Activated CD4-positive, alpha-beta memory T cell treated with anti-CD3 and anti-CD28 coated beads, Interleukin-2, amount 10 ng/mL, durations not matched to agents 7 days and 5 days (primary cell): ENCODE measurements around the gene RTL10. TPM values are rescaled to one million over a fixed set of nuclear protein-coding genes. Genes with fewer than 3 reads are reported as not detected.
"Not testable (repeated sequence)": the region's sequence is repeated elsewhere in the genome, so short reads cannot be mapped to it uniquely, and the experiment has no call there.

Experiments used
- CTCF ChIA-PET: fragments of 350-600 bp; sonication (Branson Sonifier 250); formaldehyde crosslinking; loops from one replicate; lab custom pipeline; 2021; ENCODE audit warnings: antibody characterized with exemption, inconsistent platforms; lab: Charles Lee
- POLR2A ChIA-PET: fragments of 350-600 bp; sonication (Branson Sonifier 250); formaldehyde crosslinking; loops from one replicate; lab custom pipeline; 2021; ENCODE audit warnings: antibody characterized with exemption; lab: Charles Lee
- DNase-seq: peaks from one replicate; pipeline ENCODE4 v3.0.0-alpha.2; 2020
- H3K27ac Mint-ChIP-seq: one replicate; pipeline ENCODE4 v1.8.0; 2021; ENCODE audit warnings: mild to moderate bottlenecking, mixed read lengths
- H3K27me3 Mint-ChIP-seq: one replicate; pipeline ENCODE4 v1.8.0; 2021; ENCODE audit warnings: mixed read lengths
- H3K36me3 Mint-ChIP-seq: one replicate; pipeline ENCODE4 v1.8.0; 2021; ENCODE audit warnings: low read depth, mixed read lengths
- H3K4me1 Mint-ChIP-seq: one replicate; pipeline ENCODE4 v1.8.0; 2021; ENCODE audit warnings: mixed read lengths
- H3K4me3 Mint-ChIP-seq: one replicate; pipeline ENCODE4 v1.8.0; 2021; ENCODE audit warnings: mild to moderate bottlenecking, mixed read lengths
- H3K9me3 Mint-ChIP-seq: one replicate; pipeline ENCODE4 v1.8.0; 2021; ENCODE audit warnings: mixed read lengths
- total RNA-seq, 2 experiments: library from RNA; stranded (reverse); gene quantifications; one replicate each; pipeline ENCODE4 v1.2.3, GENCODE V29; 2021

The RTL10 gene
- total RNA-seq, 2 experiments from 2014 or later = 13.3 to 13.5 TPM

DNA sequence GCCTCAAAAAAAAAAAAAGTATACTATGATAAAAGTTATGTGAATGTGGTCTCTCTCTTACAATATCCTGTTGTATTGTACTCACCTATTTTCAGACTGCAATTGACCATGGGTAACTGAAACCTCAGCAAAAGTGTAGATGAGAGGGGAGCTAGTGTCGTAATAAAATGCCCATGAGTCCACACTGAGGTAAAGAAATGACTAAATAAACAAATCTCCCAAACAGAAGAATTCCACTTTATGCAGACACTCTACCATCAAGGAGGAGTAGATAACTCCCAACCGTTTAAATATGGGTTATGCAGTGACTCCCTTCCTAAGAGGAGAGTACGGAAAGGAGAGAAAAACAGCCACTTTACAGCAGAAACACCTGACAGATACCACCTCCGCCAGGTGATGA, 14.6 kb downstream of the RTL10 start:
- Mint-ChIP-seq H3K9me3 (no peaks in the 10 kb centered on the region), H3K36me3 (no peaks in the 10 kb centered on the region), H3K4me3 (no peak overlapping the region), H3K27ac (no peak overlapping the region), H3K4me1 (peaks cover 12% of the 10 kb centered on the region), H3K27me3 (no peaks in the 10 kb centered on the region)
- CTCF ChIA-PET = no interaction called here
- DNase-seq = no peak
- POLR2A ChIA-PET = no interaction called here

GRCh38 chr22:19837915-19838314, 16.8 kb downstream of the RTL10 start:
- H3K27ac Mint-ChIP-seq = no peak overlapping the region
- H3K36me3 Mint-ChIP-seq = no peaks in the 10 kb centered on the region
- DNase-seq = no peak
- no peaks in the 10 kb centered on the region for H3K9me3 Mint-ChIP-seq
- ChIA-PET CTCF (interaction anchor here (0.6 kb wide), 1 partner anchor 578 kb away, joined by 3 read pairs; no protein-coding TSS in a partner anchor), POLR2A (no interaction called here)
- peaks cover 6% of the 10 kb centered on the region for H3K4me1 Mint-ChIP-seq
- no peak overlapping the region for H3K4me3 Mint-ChIP-seq
- H3K27me3 Mint-ChIP-seq = no peaks in the 10 kb centered on the region

DNA sequence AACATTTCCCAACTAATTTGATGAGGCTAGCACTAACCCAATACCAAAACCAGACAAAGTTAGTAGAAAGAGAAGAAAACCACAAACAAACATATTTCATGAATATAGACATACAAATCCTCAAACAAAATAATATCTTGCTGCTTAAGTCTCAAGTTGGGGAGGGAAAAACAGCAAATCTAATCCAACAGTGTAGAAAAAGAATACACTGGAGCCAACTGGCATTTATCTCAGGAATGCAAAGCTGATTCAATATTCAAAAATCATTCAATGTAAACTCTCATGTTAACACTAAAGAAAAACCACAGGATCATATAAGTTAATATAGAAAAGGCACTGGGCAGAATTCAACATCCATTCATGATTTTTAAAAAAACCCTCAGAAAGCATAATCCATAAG, 18.2 kb downstream of the RTL10 start:
- Mint-ChIP-seq H3K36me3 (no peaks in the 10 kb centered on the region), H3K9me3 (no peaks in the 10 kb centered on the region), H3K27me3 (no peaks in the 10 kb centered on the region), H3K27ac (no peak overlapping the region), H3K4me3 (no peak overlapping the region), H3K4me1 (peaks cover 9% of the 10 kb centered on the region)
- ChIA-PET CTCF (no interaction called here), POLR2A (interaction anchor here (0.7 to 2.2 kb wide), 2 partner anchors 8 to 18 kb away, joined by 3 to 5 read pairs; partner anchors contain the start of genes GNB1L and RTL10)
- DNase-seq = no peak

- H3K27ac Mint-ChIP-seq = no peak overlapping the region
- no peak for DNase-seq
- ChIA-PET CTCF (interaction anchor here (1.2 kb wide), 1 partner anchor 76 kb away, joined by 4 read pairs; no protein-coding TSS in a partner anchor), POLR2A (interaction anchor here (2.2 kb wide), 1 partner anchor 10 kb away, joined by 5 read pairs; no protein-coding TSS in a partner anchor)
- H3K9me3 Mint-ChIP-seq = no peaks in the 10 kb centered on the region
- no peaks in the 10 kb centered on the region for H3K36me3 Mint-ChIP-seq
- H3K4me3 Mint-ChIP-seq = no peak overlapping the region
- H3K4me1 Mint-ChIP-seq = peaks cover 9% of the 10 kb centered on the region
- no peaks in the 10 kb centered on the region for H3K27me3 Mint-ChIP-seq
Measured at GRCh38 chr22:19834599-19834998, 20.1 kb downstream of the RTL10 start.

GRCh38 chr22:19833327-19833726, 21.3 kb downstream of the RTL10 start:
- H3K4me3 Mint-ChIP-seq, H3K9me3 Mint-ChIP-seq, H3K27me3 Mint-ChIP-seq, H3K36me3 Mint-ChIP-seq, DNase-seq, H3K27ac Mint-ChIP-seq, H3K4me1 Mint-ChIP-seq: not testable (repeated sequence)
- ChIA-PET POLR2A (interaction anchor here (1.3 kb wide), 1 partner anchor 21 kb away, joined by 4 read pairs; the partner anchor contains the start of genes GNB1L and RTL10), CTCF (interaction anchor here (1.4 to 2.7 kb wide), 2 partner anchors 103 to 117 kb away, joined by 3 to 9 read pairs; no protein-coding TSS in a partner anchor)

DNA sequence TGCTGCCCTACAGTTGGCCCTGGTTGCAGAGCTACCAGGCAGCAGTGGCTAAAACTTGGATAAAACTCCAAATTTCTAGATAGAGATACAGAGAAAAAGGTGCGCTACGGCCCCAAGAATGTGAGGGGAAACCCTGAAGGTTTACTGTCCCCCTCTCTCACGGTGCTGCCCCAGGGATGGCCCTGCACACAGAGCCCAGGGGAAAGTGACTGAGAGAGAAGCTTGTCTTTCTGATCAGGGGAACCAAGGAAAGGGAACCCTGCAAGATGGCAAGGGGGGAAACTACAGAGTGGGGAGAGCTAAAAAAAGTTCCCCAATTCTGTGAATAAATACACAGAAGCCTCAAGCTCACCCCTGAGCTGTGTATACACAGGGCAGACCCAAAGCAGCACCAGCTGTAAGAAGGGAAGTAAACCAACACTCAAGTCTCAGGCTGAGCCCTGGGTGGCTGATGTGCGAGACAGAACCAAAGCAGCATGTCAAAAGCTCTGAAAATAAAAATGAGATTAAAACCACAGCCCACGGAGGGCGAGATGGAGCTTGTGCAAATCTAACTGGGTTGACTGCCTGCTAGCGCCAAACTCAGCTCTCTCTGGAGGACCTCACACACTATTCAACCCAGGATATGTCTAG, 22.1 kb downstream of the RTL10 start:
- Mint-ChIP-seq H3K27ac (no peak overlapping the region), H3K4me3 (no peak overlapping the region), H3K36me3 (no peaks in the 10 kb centered on the region), H3K9me3 (no peaks in the 10 kb centered on the region), H3K27me3 (no peaks in the 10 kb centered on the region), H3K4me1 (peaks cover 9% of the 10 kb centered on the region)
- peak; percentile 7 for DNase-seq
- ChIA-PET CTCF (interaction anchor here (1.4 to 2.7 kb wide), 2 partner anchors 102 to 116 kb away, joined by 3 to 9 read pairs; no protein-coding TSS in a partner anchor), POLR2A (interaction anchor here (1.3 kb wide), 1 partner anchor 22 kb away, joined by 4 read pairs; the partner anchor contains the start of genes GNB1L and RTL10)

- H3K27ac Mint-ChIP-seq, H3K4me1 Mint-ChIP-seq, POLR2A ChIA-PET, H3K9me3 Mint-ChIP-seq, H3K4me3 Mint-ChIP-seq, H3K27me3 Mint-ChIP-seq, H3K36me3 Mint-ChIP-seq: not testable (repeated sequence)
- DNase-seq = peak; percentile 0
- CTCF ChIA-PET = interaction anchor here (1.4 to 2.7 kb wide), 2 partner anchors 101 to 115 kb away, joined by 3 to 9 read pairs; no protein-coding TSS in a partner anchor
Measured at GRCh38 chr22:19831979-19832378, 22.7 kb downstream of the RTL10 start.

- Mint-ChIP-seq H3K36me3 (no peaks in the 10 kb centered on the region), H3K4me1 (peaks cover 9% of the 10 kb centered on the region), H3K9me3 (no peaks in the 10 kb centered on the region), H3K27ac (no peak overlapping the region), H3K4me3 (no peak overlapping the region), H3K27me3 (no peaks in the 10 kb centered on the region)
- DNase-seq = no peak
- POLR2A ChIA-PET = no interaction called here
- CTCF ChIA-PET = interaction anchor here (2.7 kb wide), 1 partner anchor 100 kb away, joined by 9 read pairs; no protein-coding TSS in a partner anchor
Measured at GRCh38 chr22:19831016-19831415, 23.7 kb downstream of the RTL10 start.

GRCh38 chr22:19828035-19828401, 26.7 kb downstream of the RTL10 start:
- POLR2A ChIA-PET = no interaction called here
- H3K9me3 Mint-ChIP-seq = no peaks in the 10 kb centered on the region
- no peaks in the 10 kb centered on the region for H3K36me3 Mint-ChIP-seq
- CTCF ChIA-PET = no interaction called here
- no peaks in the 10 kb centered on the region for H3K27me3 Mint-ChIP-seq
- H3K4me3 Mint-ChIP-seq = no peak overlapping the region
- no peak overlapping the region for H3K27ac Mint-ChIP-seq
- H3K4me1 Mint-ChIP-seq = peaks cover 4% of the 10 kb centered on the region
- no peak for DNase-seq

- no peaks in the 10 kb centered on the region for H3K36me3 Mint-ChIP-seq
- no peaks in the 10 kb centered on the region for H3K27me3 Mint-ChIP-seq
- H3K9me3 Mint-ChIP-seq = no peaks in the 10 kb centered on the region
- no peak overlapping the region for H3K4me3 Mint-ChIP-seq
- no peaks in the 10 kb centered on the region for H3K4me1 Mint-ChIP-seq
- ChIA-PET POLR2A (no interaction called here), CTCF (no interaction called here)
- no peak overlapping the region for H3K27ac Mint-ChIP-seq
- DNase-seq = no peak
Measured at GRCh38 chr22:19827341-19828034, 27.2 kb downstream of the RTL10 start.

DNA sequence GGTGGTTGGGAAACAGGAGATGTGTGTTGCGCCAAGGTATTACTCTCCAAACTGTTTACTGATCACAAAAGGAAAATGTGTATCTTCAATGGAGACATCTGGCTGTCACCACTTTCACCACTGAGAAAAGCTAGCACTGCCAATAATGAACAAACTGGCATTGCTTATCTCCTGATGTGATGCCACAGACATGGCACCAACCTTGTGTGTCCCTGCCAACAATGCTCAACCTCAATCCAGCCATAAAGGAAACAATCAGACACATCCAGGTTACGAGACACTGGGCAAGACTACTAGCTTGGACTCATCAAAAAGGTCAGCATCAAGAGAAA, 28.1 kb downstream of the RTL10 start:
- H3K4me1 Mint-ChIP-seq = no peaks in the 10 kb centered on the region
- no peak overlapping the region for H3K4me3 Mint-ChIP-seq
- ChIA-PET CTCF (no interaction called here), POLR2A (no interaction called here)
- no peaks in the 10 kb centered on the region for H3K9me3 Mint-ChIP-seq
- no peak overlapping the region for H3K27ac Mint-ChIP-seq
- no peak for DNase-seq
- no peaks in the 10 kb centered on the region for H3K36me3 Mint-ChIP-seq
- H3K27me3 Mint-ChIP-seq = no peaks in the 10 kb centered on the region

GRCh38 chr22:19825904-19826618, 28.6 kb downstream of the RTL10 start:
- ChIA-PET POLR2A (no interaction called here), CTCF (no interaction called here)
- DNase-seq = peak; percentile 6

GRCh38 chr22:19824926-19825339, 29.7 kb downstream of the RTL10 start:
- no peaks in the 10 kb centered on the region for H3K9me3 Mint-ChIP-seq
- no peak overlapping the region for H3K4me3 Mint-ChIP-seq
- no peak overlapping the region for H3K27ac Mint-ChIP-seq
- no peaks in the 10 kb centered on the region for H3K27me3 Mint-ChIP-seq
- DNase-seq = no peak
- ChIA-PET CTCF (no interaction called here), POLR2A (no interaction called here)
- no peaks in the 10 kb centered on the region for H3K36me3 Mint-ChIP-seq
- H3K4me1 Mint-ChIP-seq = no peaks in the 10 kb centered on the region

More at GRCh38 chr22:19825904-19826618, 28.6 kb downstream of the RTL10 start:
- Mint-ChIP-seq H3K9me3 (no peaks in the 10 kb centered on the region), H3K27ac (no peak overlapping the region), H3K27me3 (no peaks in the 10 kb centered on the region), H3K4me1 (no peaks in the 10 kb centered on the region), H3K36me3 (no peaks in the 10 kb centered on the region), H3K4me3 (no peak overlapping the region)
